Fibroblast of villous mesenchyme (primary cell): Measurements from ENCODE around the gene INPP1. TPM values are rescaled to one million over a fixed set of nuclear protein-coding genes. Genes with fewer than 3 reads are reported as not detected.

Source experiments
- DNase-seq: peaks from one replicate; pipeline ENCODE4 v3.0.0-alpha.2; 2010; ENCODE audit warnings: low read depth
- H3K4me3 ChIP-seq: 2 replicates; pipeline ENCODE4 v1.5.1; 2011; ENCODE audit warnings: low read depth, mild to moderate bottlenecking, low read length
- CTCF ChIP-seq: IDR thresholded peaks from 2 replicates; pipeline ENCODE4 v1.5.1; 2012; ENCODE audit warnings: low read depth, mild to moderate bottlenecking, low read length; ENCODE audit not compliant: insufficient read depth
- total RNA-seq: library from RNA; depleted of rRNA; stranded (reverse); fragments of >200 nt; gene quantifications from 2 replicates; pipeline ENCODE4 v1.2.3, GENCODE V29; 2012

The INPP1 gene
- total RNA-seq, 1 donor, result 14.2 TPM

- no peak for TF ChIP-seq CTCF
- no peak for DNase-seq
These were observed 44.0 kb downstream of the INPP1 start for GRCh38 chr2:190387422-190387821.

GRCh38 chr2:190396271-190396670 is 52.9 kb downstream of the INPP1 start:
- TF ChIP-seq CTCF, result no peak
- no peak for DNase-seq
- no peak overlapping the region for H3K4me3 ChIP-seq

More at GRCh38 chr2:190387422-190387821, 44.0 kb downstream of the INPP1 start:
- H3K4me3 ChIP-seq, result no peak overlapping the region

GRCh38 chr2:190402986-190403603 is 59.7 kb downstream of the INPP1 start:
- no peak for TF ChIP-seq CTCF
- H3K4me3 ChIP-seq, result no peak overlapping the region
- no peak for DNase-seq

GRCh38 chr2:190404487-190404886 is 61.1 kb downstream of the INPP1 start:
- no peak for TF ChIP-seq CTCF
- DNase-seq, result peak; percentile 24
- no peak overlapping the region for H3K4me3 ChIP-seq

GRCh38 chr2:190405070-190405469 is 61.7 kb downstream of the INPP1 start:
- DNase-seq, result no peak
- no peak for TF ChIP-seq CTCF
- no peak overlapping the region for H3K4me3 ChIP-seq

GRCh38 chr2:190405995-190406394 is 62.6 kb downstream of the INPP1 start:
- DNase-seq, result no peak
- no peak for TF ChIP-seq CTCF
- H3K4me3 ChIP-seq, result no peak overlapping the region

GRCh38 chr2:190406805-190407204 is 63.4 kb downstream of the INPP1 start:
- H3K4me3 ChIP-seq, result no peak overlapping the region
- DNase-seq, result no peak
- no peak for TF ChIP-seq CTCF
